HT1080 (cell line): ENCODE data around the gene OR13C3. TPM values are rescaled to one million over a fixed set of nuclear protein-coding genes. Genes with fewer than 3 reads are reported as not detected.

Source experiments
- total RNA-seq: library from RNA; depleted of rRNA; stranded (reverse); fragments of >200 nt; shearing (Covaris generic); gene quantifications from 2 replicates; pipeline ENCODE4 v1.2.3, GENCODE V29; 2014; rRNA removed

Gene OR13C3
- total RNA-seq, 1 experiment from 2014 or later = not detected

Other genes starting within 250 kb of the OR13C3 start
- gene OR13F1, start 32.6 kb downstream of the OR13C3 start, total RNA-seq = not detected in 2 replicates
- gene OR13C4, start 9.6 kb downstream of the OR13C3 start, total RNA-seq = not detected in 2 replicates
- gene OR13C8, start 32.3 kb upstream of the OR13C3 start, total RNA-seq = not detected in 2 replicates
- not detected in 2 replicates for gene OR13C5, start 62.6 kb upstream of the OR13C3 start, total RNA-seq
- not detected in 2 replicates for gene OR13C2, start 68.8 kb upstream of the OR13C3 start, total RNA-seq
- not detected in 2 replicates for gene OR13C9, start 81.3 kb upstream of the OR13C3 start, total RNA-seq
- gene OR13D1, start 157.7 kb upstream of the OR13C3 start, total RNA-seq = not detected in 2 replicates
- gene NIPSNAP3A, start 210.8 kb upstream of the OR13C3 start, total RNA-seq = 20.7 and 22.6 TPM in 2 replicates
- gene NIPSNAP3B, start 227.3 kb upstream of the OR13C3 start, total RNA-seq = 0.19 TPM in 1 of 2 replicates, not detected in the other